ENCODE results near the gene CENPC.
"Not testable (repeated sequence)": the region's sequence is repeated elsewhere in the genome, so short reads cannot be mapped to it uniquely, and the experiment has no call there.

The CENPC gene

DNA sequence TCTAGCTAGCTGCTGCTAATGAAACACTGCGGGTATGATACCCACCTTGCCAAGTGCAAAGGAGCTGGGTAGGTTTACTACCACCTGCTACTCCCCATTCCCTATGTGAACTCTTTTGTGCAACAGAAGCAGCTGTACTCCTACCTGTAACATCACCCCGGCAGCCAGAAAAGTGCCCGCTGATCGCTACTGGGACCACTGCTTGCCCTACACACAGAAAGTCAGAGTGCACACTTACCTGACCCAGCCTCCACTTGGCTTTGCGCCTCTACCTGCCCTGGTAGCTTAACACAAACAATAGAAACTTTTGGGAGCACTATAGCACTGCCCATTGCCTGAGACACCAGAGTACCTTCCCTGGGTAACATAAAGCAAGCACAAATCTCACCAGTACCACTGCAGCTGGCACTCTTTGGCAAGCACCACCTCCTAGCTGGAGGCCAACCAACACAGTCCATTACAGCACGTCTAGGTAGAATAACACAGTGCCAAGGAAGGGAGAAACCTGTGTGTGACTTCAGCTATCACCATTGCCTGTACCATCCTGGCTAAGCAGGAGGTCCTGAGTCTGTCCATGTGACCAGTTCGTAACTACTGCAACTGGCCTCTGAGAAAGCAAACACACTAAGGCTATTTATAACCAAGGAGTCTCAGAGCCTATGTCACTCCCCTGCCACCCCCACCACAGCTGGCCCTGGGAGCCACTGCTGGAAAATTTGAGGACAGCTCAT lies 80.1 kb downstream of the CENPC start:
- H3K27me3 ChIP-seq (ENCODE audit: insufficient read depth, low read length): no peaks in the 10 kb centered on the region
- no peaks in the 10 kb centered on the region for H3K9me3 ChIP-seq (ENCODE audit: insufficient read depth, low read depth, low read length)
- no peaks in the 10 kb centered on the region for H3K36me3 ChIP-seq (ENCODE audit: insufficient read depth, low read depth, low read length)
- H3K4me1 ChIP-seq (ENCODE audit: insufficient read depth, low read length): 0 out of 2 replicates have a peak, but pooled peaks cover 2% of the 10 kb centered on the region
- no peak overlapping the region for H3K9ac ChIP-seq (ENCODE audit: low read depth, low read length)
- H3K27ac ChIP-seq (ENCODE audit: low read length): no peak overlapping the region
- no peak overlapping the region for H3K4me3 ChIP-seq (ENCODE audit: low read length)

DNA sequence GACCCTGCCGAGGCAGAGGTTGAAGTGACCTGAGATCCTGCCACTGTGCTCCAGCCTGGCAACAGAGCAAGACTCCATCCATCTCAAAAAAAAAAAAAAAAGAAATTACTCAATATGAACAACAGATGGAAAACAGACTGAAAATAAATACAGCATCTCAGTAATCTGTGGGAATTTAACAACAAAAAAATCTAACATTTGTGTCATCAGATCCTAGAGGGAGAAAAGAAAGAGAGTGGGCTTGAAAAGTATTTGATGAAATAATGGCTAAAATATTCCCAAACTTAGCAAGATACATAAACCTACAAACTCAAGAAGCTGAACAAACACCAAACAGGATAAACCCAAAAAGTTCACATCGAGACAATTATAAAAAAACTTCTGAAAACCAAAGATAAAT lies 84.7 kb downstream of the CENPC start:
- Histone ChIP-seq H3K9ac (ENCODE audit: low read depth, low read length) (no peak overlapping the region), H3K4me1 (ENCODE audit: insufficient read depth, low read length) (no peaks in the 10 kb centered on the region), H3K27ac (ENCODE audit: low read length) (no peak overlapping the region), H3K9me3 (ENCODE audit: insufficient read depth, low read depth, low read length) (no peaks in the 10 kb centered on the region), H3K4me3 (ENCODE audit: low read length) (no peak overlapping the region), H3K27me3 (ENCODE audit: insufficient read depth, low read length) (no peaks in the 10 kb centered on the region), H3K36me3 (ENCODE audit: insufficient read depth, low read depth, low read length) (no peaks in the 10 kb centered on the region; the same call in 1 of the 2 replicates)

DNA sequence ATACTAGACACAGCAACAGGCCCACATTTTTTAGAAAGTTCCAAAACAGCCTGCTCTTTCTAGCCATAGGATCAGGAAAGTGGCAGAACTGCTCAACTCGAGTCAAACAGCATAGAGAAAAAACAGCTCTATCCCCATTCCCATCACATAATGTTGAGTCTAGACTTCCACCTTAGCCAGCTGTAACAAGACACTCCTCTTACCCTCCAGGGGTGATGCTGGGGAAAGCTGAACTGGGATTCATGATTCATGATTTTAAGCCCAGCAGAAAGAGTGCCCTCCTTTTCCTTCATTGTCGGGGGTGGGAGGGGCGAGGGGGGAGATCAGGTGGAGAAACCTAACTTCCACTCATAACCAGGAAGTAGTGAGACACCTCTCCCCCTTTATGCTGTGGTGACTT lies 86.1 kb downstream of the CENPC start:
- Histone ChIP-seq H3K36me3 (ENCODE audit: insufficient read depth, low read depth, low read length) (no peaks in the 10 kb centered on the region; the same call in 1 of the 2 replicates), H3K9ac (ENCODE audit: low read depth, low read length) (no peak overlapping the region), H3K27me3 (ENCODE audit: insufficient read depth, low read length) (no peaks in the 10 kb centered on the region), H3K4me1 (ENCODE audit: insufficient read depth, low read length) (no peaks in the 10 kb centered on the region), H3K27ac (ENCODE audit: low read length) (no peak overlapping the region), H3K4me3 (ENCODE audit: low read length) (no peak overlapping the region), H3K9me3 (ENCODE audit: insufficient read depth, low read depth, low read length) (no peaks in the 10 kb centered on the region)

DNA sequence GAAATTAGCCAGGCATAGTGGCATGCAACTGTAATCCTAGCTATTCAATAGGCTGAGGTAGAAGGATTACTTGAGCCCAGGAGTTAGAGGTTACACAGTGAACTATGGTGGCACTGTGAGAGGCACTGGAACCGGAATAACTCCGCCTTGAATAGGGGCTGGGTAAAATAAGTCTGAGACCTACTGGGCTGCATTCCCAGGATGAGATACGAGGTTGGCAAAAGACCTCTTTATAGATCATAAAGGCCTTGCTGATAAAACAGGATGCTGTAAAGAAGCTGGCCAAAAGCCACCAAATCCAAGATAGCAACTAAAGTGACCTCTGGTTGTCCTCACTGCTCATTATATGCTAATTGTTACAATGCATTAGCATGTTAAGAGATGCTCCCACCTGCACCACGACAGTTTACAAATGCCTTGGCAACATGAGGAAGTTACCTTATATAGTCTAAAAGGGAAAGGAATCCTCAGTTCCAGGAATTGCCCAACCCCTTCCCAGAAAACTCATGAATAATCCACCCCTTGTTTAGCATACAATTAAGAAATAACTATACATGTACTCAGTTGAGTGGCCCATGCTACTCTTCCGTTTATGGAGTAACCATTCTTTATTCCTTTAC lies 88.6 kb downstream of the CENPC start:
- no peaks in the 10 kb centered on the region; the same call in 1 of the 2 replicates for H3K36me3 ChIP-seq (ENCODE audit: insufficient read depth, low read depth, low read length)
- no peaks in the 10 kb centered on the region for H3K27me3 ChIP-seq (ENCODE audit: insufficient read depth, low read length)
- H3K4me1 ChIP-seq (ENCODE audit: insufficient read depth, low read length): no peaks in the 10 kb centered on the region
- no peak overlapping the region for H3K4me3 ChIP-seq (ENCODE audit: low read length)
- H3K27ac ChIP-seq (ENCODE audit: low read length): no peak overlapping the region
- H3K9me3 ChIP-seq (ENCODE audit: insufficient read depth, low read depth, low read length): no peaks in the 10 kb centered on the region
- no peak overlapping the region for H3K9ac ChIP-seq (ENCODE audit: low read depth, low read length)

DNA sequence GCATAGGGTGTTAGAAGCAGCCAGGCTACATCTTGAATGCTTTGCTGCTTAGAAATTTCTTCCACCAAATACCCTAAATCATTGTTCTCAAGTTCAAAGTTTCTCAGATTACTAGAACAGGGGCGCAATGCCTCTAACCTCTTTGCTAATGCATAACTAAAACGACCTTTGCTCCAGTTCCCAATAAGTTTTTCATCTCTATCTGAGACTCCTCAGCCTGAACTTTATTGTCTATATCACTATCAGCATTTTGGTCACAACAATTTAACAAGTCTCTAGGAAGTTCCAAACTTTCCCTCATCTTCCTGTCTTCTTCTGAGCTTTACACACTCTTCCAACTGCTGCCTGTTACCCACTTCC lies 92.5 kb downstream of the CENPC start:
- not testable (repeated sequence) for H3K4me3 ChIP-seq (ENCODE audit: low read length); H3K9me3 ChIP-seq (ENCODE audit: insufficient read depth, low read depth, low read length); H3K4me1 ChIP-seq (ENCODE audit: insufficient read depth, low read length); H3K27me3 ChIP-seq (ENCODE audit: insufficient read depth, low read length); H3K36me3 ChIP-seq (ENCODE audit: insufficient read depth, low read depth, low read length); H3K27ac ChIP-seq (ENCODE audit: low read length); H3K9ac ChIP-seq (ENCODE audit: low read depth, low read length)

DNA sequence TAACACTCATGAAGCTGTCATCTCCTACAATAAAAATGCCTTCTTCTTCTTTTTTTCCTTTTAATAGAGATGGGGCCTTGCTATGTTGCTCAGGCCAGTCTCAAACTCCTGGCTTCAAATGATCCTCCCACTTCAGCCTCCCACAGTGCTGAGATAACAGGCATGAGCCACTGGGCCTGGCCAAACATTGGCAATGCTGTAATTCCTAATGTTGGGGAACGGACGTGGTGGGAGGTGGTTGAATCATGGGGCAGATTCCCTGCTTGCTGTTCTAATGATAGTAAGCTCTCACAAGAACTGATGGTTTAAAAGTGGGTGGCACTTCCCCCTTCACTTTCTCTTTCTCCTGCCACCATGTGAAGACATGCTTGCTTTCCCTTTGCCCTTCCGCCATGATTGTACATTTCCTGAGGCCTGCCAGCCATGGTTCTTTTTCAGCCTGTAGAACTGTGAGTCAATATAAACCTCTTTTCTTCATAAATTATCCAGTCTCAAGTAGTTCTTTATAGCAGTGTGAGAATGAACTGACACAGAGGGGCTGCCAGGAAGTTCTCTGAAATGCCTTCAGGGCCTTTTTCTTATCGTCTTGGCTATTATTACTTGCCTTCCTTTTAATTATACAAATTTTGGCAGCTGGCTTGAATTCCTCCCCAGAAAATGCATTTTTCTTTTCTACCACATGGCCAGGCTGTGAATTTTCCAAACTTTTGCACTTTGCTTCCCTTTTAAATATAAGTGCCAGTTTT lies 93.0 kb downstream of the CENPC start:
- Histone ChIP-seq H3K27me3 (ENCODE audit: insufficient read depth, low read length) (no peaks in the 10 kb centered on the region), H3K4me1 (ENCODE audit: insufficient read depth, low read length) (no peaks in the 10 kb centered on the region), H3K36me3 (ENCODE audit: insufficient read depth, low read depth, low read length) (no peaks in the 10 kb centered on the region; the same call in 1 of the 2 replicates), H3K27ac (ENCODE audit: low read length) (no peak overlapping the region), H3K9me3 (ENCODE audit: insufficient read depth, low read depth, low read length) (no peaks in the 10 kb centered on the region), H3K9ac (ENCODE audit: low read depth, low read length) (no peak overlapping the region), H3K4me3 (ENCODE audit: low read length) (no peak overlapping the region)

DNA sequence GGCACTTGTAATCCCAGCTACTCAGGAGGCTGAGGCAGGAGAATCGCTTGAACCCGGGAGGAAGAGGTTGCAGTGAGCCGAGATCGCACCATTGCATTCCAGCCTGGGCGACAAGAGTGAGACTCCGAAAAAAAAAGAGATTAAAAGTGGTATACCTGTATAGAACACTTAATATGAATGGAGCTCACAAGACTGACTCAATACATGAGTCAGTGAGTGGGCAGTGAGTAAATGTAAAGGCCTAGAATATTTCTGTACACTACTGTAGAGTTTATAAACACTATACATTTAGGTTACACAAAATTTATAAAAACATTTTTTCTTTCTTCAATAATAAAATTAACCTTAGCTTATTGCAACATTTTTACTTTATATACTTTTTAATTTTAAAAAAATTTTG lies 93.8 kb downstream of the CENPC start:
- H3K9me3 ChIP-seq (ENCODE audit: insufficient read depth, low read depth, low read length): no peaks in the 10 kb centered on the region
- no peak overlapping the region for H3K4me3 ChIP-seq (ENCODE audit: low read length)
- no peaks in the 10 kb centered on the region for H3K27me3 ChIP-seq (ENCODE audit: insufficient read depth, low read length)
- no peak overlapping the region for H3K9ac ChIP-seq (ENCODE audit: low read depth, low read length)
- H3K36me3 ChIP-seq (ENCODE audit: insufficient read depth, low read depth, low read length): no peaks in the 10 kb centered on the region
- no peak overlapping the region for H3K27ac ChIP-seq (ENCODE audit: low read length)
- no peaks in the 10 kb centered on the region for H3K4me1 ChIP-seq (ENCODE audit: insufficient read depth, low read length)

DNA sequence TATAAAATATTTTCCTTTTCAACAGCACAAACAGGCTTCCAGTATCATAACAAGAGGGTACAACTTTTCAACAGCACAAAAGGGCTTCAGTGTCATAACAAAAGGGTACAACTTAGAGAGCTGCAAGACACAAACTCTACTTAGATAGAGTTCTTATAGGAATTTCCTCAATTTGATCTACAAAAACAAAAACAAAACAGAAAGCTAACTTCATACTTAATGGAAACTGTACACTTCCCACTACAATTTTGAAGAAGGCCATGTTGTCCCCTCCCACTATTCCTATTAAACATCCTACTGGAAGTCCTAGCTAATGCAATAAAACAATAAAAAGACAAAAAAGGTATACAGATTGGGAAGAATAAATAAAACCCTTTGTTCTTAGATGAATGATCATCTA lies 96.7 kb downstream of the CENPC start:
- Histone ChIP-seq H3K4me3 (ENCODE audit: low read length) (no peak overlapping the region), H3K9me3 (ENCODE audit: insufficient read depth, low read depth, low read length) (no peaks in the 10 kb centered on the region), H3K36me3 (ENCODE audit: insufficient read depth, low read depth, low read length) (no peaks in the 10 kb centered on the region), H3K27me3 (ENCODE audit: insufficient read depth, low read length) (no peaks in the 10 kb centered on the region), H3K9ac (ENCODE audit: low read depth, low read length) (no peak overlapping the region), H3K4me1 (ENCODE audit: insufficient read depth, low read length) (no peaks in the 10 kb centered on the region), H3K27ac (ENCODE audit: low read length) (no peak overlapping the region)

DNA sequence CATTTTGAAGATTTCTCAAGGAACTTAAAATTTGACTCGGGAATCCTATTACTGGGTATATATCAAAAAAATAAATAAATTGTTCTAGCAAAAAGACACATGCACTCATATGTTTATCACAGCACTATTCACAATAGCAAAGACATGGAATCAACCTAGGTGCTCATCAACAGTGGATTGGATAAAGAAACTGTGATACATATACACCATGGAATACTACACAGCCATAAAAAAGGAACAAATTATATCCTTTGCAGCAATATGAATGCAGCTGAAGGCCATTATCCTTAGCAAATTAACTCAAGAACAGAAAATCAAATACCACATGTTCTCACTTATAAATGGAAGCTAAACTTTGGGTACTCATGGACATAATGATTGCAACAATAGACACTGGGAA lies 97.4 kb downstream of the CENPC start:
- Histone ChIP-seq H3K27me3 (ENCODE audit: insufficient read depth, low read length) (no peaks in the 10 kb centered on the region), H3K27ac (ENCODE audit: low read length) (no peak overlapping the region), H3K4me1 (ENCODE audit: insufficient read depth, low read length) (no peaks in the 10 kb centered on the region), H3K4me3 (ENCODE audit: low read length) (no peak overlapping the region), H3K36me3 (ENCODE audit: insufficient read depth, low read depth, low read length) (no peaks in the 10 kb centered on the region), H3K9ac (ENCODE audit: low read depth, low read length) (no peak overlapping the region), H3K9me3 (ENCODE audit: insufficient read depth, low read depth, low read length) (no peaks in the 10 kb centered on the region)

DNA sequence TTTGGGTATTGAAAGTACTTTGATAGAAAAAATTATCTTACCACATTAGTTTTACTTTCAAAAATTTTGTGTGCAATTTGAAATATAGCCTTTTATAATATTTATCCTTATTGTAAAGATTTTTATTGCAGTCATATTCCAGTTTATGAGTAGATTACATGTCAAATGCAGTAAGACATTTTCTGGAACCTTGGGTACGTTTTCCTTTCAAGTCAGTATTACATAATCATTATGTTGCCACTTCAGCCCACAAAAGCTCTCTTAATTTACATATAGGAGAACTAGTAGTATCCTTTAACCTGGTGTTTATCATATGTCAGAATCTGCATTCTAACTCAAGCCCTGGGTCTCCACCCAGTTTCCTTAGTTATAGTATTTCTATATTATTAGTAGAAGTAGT lies 98.5 kb downstream of the CENPC start:
- Histone ChIP-seq H3K36me3 (ENCODE audit: insufficient read depth, low read depth, low read length) (no peaks in the 10 kb centered on the region), H3K27me3 (ENCODE audit: insufficient read depth, low read length) (no peaks in the 10 kb centered on the region), H3K27ac (ENCODE audit: low read length) (no peak overlapping the region), H3K4me3 (ENCODE audit: low read length) (no peak overlapping the region), H3K4me1 (ENCODE audit: insufficient read depth, low read length) (no peaks in the 10 kb centered on the region), H3K9me3 (ENCODE audit: insufficient read depth, low read depth, low read length) (no peaks in the 10 kb centered on the region), H3K9ac (ENCODE audit: low read depth, low read length) (no peak overlapping the region)

DNA sequence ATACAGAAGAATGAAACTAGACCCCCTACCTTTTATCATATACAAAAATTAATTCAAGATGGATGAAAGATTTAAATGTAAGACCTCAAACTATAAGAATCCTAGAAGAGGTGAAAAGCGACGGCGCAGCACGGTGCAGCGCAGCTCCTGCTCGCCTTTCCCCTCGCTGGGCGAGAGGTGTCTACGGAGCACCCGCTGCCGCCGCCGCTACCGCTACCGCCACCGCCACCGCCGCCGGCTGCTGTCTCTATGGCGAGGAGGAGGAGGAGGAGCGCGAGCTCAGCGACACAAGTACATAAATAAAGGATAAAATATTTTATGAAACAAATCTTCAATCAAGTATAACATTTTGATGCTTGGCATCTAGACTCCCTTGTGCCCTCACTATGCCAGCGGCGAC lies 99.4 kb downstream of the CENPC start:
- H3K27me3 ChIP-seq (ENCODE audit: insufficient read depth, low read length); H3K9ac ChIP-seq (ENCODE audit: low read depth, low read length); H3K4me3 ChIP-seq (ENCODE audit: low read length); H3K27ac ChIP-seq (ENCODE audit: low read length); H3K36me3 ChIP-seq (ENCODE audit: insufficient read depth, low read depth, low read length); H3K4me1 ChIP-seq (ENCODE audit: insufficient read depth, low read length); H3K9me3 ChIP-seq (ENCODE audit: insufficient read depth, low read depth, low read length): not testable (repeated sequence)

DNA sequence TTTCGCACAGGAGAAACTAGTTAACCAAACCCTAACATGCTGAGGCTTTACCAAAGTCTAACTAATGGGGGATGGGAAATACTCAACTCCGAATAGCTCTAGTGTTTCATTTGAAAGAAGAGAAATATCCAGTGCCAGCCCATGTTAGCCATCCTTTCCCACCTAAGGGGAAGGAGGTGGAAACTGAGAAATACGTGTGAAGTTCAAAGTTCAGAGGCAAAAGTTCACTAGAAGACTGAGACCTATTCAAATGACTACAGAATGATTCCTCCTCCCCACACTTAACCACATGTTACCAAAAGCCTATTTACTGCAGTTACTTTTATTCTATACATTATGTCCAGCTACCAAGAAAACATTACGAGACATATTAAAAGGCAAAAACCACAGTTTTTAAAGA lies 106.3 kb downstream of the CENPC start:
- no peak overlapping the region for H3K4me3 ChIP-seq (ENCODE audit: low read length)
- no peaks in the 10 kb centered on the region for H3K36me3 ChIP-seq (ENCODE audit: insufficient read depth, low read depth, low read length)
- H3K27ac ChIP-seq (ENCODE audit: low read length): no peak overlapping the region
- no peaks in the 10 kb centered on the region for H3K4me1 ChIP-seq (ENCODE audit: insufficient read depth, low read length)
- no peaks in the 10 kb centered on the region for H3K9me3 ChIP-seq (ENCODE audit: insufficient read depth, low read depth, low read length)
- H3K27me3 ChIP-seq (ENCODE audit: insufficient read depth, low read length): no peaks in the 10 kb centered on the region
- no peak overlapping the region for H3K9ac ChIP-seq (ENCODE audit: low read depth, low read length)
